ENCODE data around the gene MIDN. TPM values are rescaled to one million over a fixed set of nuclear protein-coding genes. Genes with fewer than 3 reads are reported as not detected.

MIDN gene
- total and polyA plus RNA-seq, 12 donors: 8.6 to 189 (median 59.9) TPM

GRCh38 chr19:1249298-1249989 lies 1.1 kb downstream of the MIDN start:
- intact Hi-C loops (cut with DNase I): no loop called here
- Histone ChIP-seq H3K27me3 (no peaks in the 10 kb centered on the region), H3K27ac (peak overlapping the region; percentile 60 to 100 (median 99)), H3K9me3 (replicated peaks in 1 of 3) (no peaks in the 10 kb centered on the region), H3K4me1 (replicated peaks in 1 of 2) (peaks cover 51 to 55% of the 10 kb centered on the region in 2 donors), H3K4me3 (peak overlapping the region in 3 of 4 donors; percentile 48 to 92 (median 86)), H3K36me3 (replicated peaks in 1 of 2) (peaks cover 0 to 21% of the 10 kb centered on the region in 2 donors)
- TF ChIP-seq POLR2A (IDR thresholded peaks at IDR 0.05): peak; percentile 92
- no peak for TF ChIP-seq CTCF (IDR thresholded peaks at IDR 0.05)
- peak; percentile 92 to 97 (median 95) for DNase-seq
- WGBS, 4 donors: 0 to 1% (median 1%) methylated on average over 39 to 102 of the region's 102 CpGs

- intact Hi-C loops (cut with DNase I): no loop called here
- Histone ChIP-seq H3K27me3 (no peaks in the 10 kb centered on the region), H3K27ac (peak overlapping the region; percentile 97 to 100 (median 99)), H3K36me3 (replicated peaks in 1 of 2) (peaks cover 0 to 27% of the 10 kb centered on the region in 2 donors), H3K9me3 (replicated peaks in 1 of 3) (no peaks in the 10 kb centered on the region), H3K4me1 (replicated peaks in 1 of 2) (peaks cover 51 to 55% of the 10 kb centered on the region in 2 donors), H3K4me3 (peak overlapping the region in 3 of 4 donors; percentile 48 to 92 (median 81))
- no peak for DNase-seq
- WGBS, 4 donors: 0 to 3% (median 0%) methylated on average over 5 to 67 of the region's 67 CpGs
- TF ChIP-seq POLR2A (IDR thresholded peaks at IDR 0.05) (no peak), CTCF (IDR thresholded peaks at IDR 0.05) (no peak)
These were observed 1.6 kb downstream of the MIDN start for GRCh38 chr19:1249990-1250436.

- Histone ChIP-seq H3K9me3 (replicated peaks in 1 of 3) (no peaks in the 10 kb centered on the region), H3K36me3 (replicated peaks in 1 of 2) (peaks cover 0 to 33% of the 10 kb centered on the region in 2 donors), H3K4me1 (replicated peaks in 1 of 2) (peaks cover 49 to 51% of the 10 kb centered on the region in 2 donors), H3K27ac (peak overlapping the region; percentile 97 to 100 (median 99)), H3K27me3 (no peaks in the 10 kb centered on the region), H3K4me3 (peak overlapping the region in 3 of 4 donors; percentile 40 to 92 (median 82))
- peak; percentile 70 to 82 (median 75) for DNase-seq
- peak; percentile 16 to 26 for TF ChIP-seq POLR2A (IDR thresholded peaks at IDR 0.05)
- no peak for TF ChIP-seq CTCF (IDR thresholded peaks at IDR 0.05)
- 0 to 1% (median 0%) methylated on average over 2 to 85 of the region's 90 CpGs for WGBS, 4 donors
- intact Hi-C loops (cut with DNase I): no loop called here
These were observed 2.3 kb downstream of the MIDN start for GRCh38 chr19:1250437-1251260.

Measured in adrenal gland (tissue), 12 donors.